Measurements from ENCODE around the gene C1orf116.

The C1orf116 gene

GRCh38 chr1:207019161-207019560, 13.4 kb downstream of the C1orf116 start:
- no peak for DNase-seq

GRCh38 chr1:207018707-207019106, 13.8 kb downstream of the C1orf116 start:
- DNase-seq: no peak

- no peak for DNase-seq
Observed at GRCh38 chr1:207017615-207018559, 14.7 kb downstream of the C1orf116 start.

GRCh38 chr1:207015791-207016190, 16.8 kb downstream of the C1orf116 start:
- no peak for DNase-seq

- DNase-seq: no peak
Observed at GRCh38 chr1:207014728-207015127, 17.8 kb downstream of the C1orf116 start.

GRCh38 chr1:207013321-207014085, 19.1 kb downstream of the C1orf116 start:
- DNase-seq: no peak

- no peak for DNase-seq
Observed at GRCh38 chr1:207010726-207011125, 21.8 kb downstream of the C1orf116 start.

- no peak for DNase-seq
Observed at GRCh38 chr1:207009945-207010344, 22.6 kb downstream of the C1orf116 start.

GRCh38 chr1:207009182-207009850, 23.2 kb downstream of the C1orf116 start:
- DNase-seq: no peak

GRCh38 chr1:207007352-207008033, 25.1 kb downstream of the C1orf116 start:
- no peak for DNase-seq

GRCh38 chr1:207006914-207007313, 25.6 kb downstream of the C1orf116 start:
- no peak for DNase-seq

GRCh38 chr1:207006083-207006482, 26.5 kb downstream of the C1orf116 start:
- no peak for DNase-seq

- no peak for DNase-seq
Observed at GRCh38 chr1:207004931-207005830, 27.4 kb downstream of the C1orf116 start.

GRCh38 chr1:207003210-207003609, 29.3 kb downstream of the C1orf116 start:
- DNase-seq: no peak

GRCh38 chr1:207002724-207003146, 29.8 kb downstream of the C1orf116 start:
- DNase-seq: no peak

GRCh38 chr1:207001492-207002245, 30.9 kb downstream of the C1orf116 start:
- DNase-seq: no peak

GRCh38 chr1:207000651-207001291, 31.8 kb downstream of the C1orf116 start:
- no peak for DNase-seq

- no peak for DNase-seq
Observed at GRCh38 chr1:206998816-206999215, 33.7 kb downstream of the C1orf116 start.

GRCh38 chr1:206992790-206993189, 39.8 kb downstream of the C1orf116 start:
- DNase-seq: no peak

- DNase-seq: no peak
Observed at GRCh38 chr1:206987873-206988272, 44.7 kb downstream of the C1orf116 start.

Measured in activated gamma-delta T cell (primary cell).